ENCODE results near the gene AMN1.
"Not testable (repeated sequence)": the region's sequence is repeated elsewhere in the genome, so short reads cannot be mapped to it uniquely, and the experiment has no call there.

Gene AMN1

DNA sequence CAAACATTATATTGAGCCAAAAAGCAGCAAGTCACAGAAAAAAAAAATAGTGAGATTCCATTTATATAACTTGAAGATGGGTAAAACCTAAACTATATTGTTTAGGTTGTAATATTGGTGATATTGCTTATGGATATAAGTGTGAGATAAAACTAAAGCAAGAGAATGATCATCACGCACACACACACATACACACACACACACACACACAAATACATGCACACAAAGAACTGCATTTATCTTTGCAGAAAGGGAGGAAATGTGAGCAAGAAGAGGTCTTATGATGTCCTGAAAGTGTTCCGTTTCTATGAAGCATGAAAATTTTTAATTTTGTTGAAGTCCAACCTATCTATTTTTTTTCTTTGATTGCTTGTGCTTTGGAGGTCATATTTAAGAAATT is 16.4 kb upstream of the AMN1 start:
- TF ChIP-seq CTCF (IDR thresholded peaks at IDR 0.05; ENCODE audit: low read depth, low read length): no peak
- no peak overlapping the region for H3K4me3 ChIP-seq (ENCODE audit: low read depth, low read length)

GRCh38 chr12:31744363-31744762 is 15.5 kb upstream of the AMN1 start:
- not testable (repeated sequence) for H3K4me3 ChIP-seq (ENCODE audit: low read depth, low read length)

DNA sequence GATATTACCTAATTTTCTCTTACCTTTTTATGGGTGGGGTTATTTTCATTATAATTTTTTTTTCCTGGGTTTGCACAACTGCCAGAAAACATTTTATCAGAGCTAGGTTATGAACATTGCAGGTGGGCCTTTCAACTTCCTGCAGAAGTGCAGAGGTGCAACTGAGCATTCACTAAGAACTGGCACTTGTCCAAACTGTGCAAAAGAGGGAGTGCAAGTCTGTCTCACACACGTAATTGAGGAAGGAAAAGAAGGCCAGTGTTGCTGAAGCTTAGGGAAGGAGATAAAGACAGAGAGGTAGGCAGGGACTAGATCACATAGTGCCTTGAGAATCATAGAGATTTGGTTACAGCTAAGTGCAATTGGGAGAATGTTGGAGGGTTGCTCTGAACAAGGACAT is 14.1 kb upstream of the AMN1 start:
- TF ChIP-seq CTCF (IDR thresholded peaks at IDR 0.05; ENCODE audit: low read depth, low read length): no peak
- no peak overlapping the region for H3K4me3 ChIP-seq (ENCODE audit: low read depth, low read length)

DNA sequence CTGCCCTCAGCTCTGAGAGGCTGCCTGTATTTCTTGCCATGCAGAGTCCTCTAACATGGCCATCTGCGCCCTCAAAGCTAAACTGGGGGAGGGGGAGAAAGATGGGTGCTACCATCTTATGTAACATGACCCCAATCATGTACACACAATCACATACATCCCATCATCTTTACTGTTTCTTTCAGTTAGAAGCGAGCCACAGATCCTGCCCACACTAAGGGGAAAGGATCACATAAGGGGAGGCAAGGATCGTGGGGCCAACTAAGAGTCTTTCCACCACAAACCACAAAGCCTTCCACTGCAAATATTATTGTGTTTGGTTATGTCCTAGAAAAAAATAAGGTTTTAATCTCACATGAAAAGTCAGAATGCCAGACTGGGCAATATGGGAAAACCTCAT is 11.8 kb upstream of the AMN1 start:
- TF ChIP-seq CTCF (IDR thresholded peaks at IDR 0.05; ENCODE audit: low read depth, low read length): no peak

GRCh38 chr12:31737763-31738162 is 8.9 kb upstream of the AMN1 start:
- TF ChIP-seq CTCF (IDR thresholded peaks at IDR 0.05; ENCODE audit: low read depth, low read length): no peak
- no peak overlapping the region for H3K4me3 ChIP-seq (ENCODE audit: low read depth, low read length)

More for the DNA sequence above, 11.8 kb upstream of the AMN1 start:
- H3K4me3 ChIP-seq (ENCODE audit: low read depth, low read length): no peak overlapping the region

GRCh38 chr12:31737345-31737744 is 8.5 kb upstream of the AMN1 start:
- TF ChIP-seq CTCF (IDR thresholded peaks at IDR 0.05; ENCODE audit: low read depth, low read length): no peak
- H3K4me3 ChIP-seq (ENCODE audit: low read depth, low read length): no peak overlapping the region

DNA sequence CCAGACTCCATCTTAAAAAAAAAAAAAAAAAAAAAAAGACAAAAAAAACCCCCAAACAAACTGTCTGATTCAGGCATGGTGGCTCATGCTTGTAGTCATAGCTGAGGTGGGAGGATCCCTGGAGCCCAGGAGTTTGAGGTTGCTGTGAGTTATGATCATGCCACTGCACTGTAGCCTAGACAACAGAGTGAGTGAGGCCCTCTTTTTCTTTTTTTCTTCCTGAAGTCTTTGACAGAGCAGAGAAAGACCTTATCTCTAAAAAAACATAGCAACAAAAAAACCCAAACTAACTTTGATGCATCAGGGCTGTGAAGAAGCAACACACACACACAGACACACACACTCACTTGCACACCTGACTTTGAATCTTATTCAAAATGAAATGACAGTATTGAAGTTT is 7.7 kb upstream of the AMN1 start:
- no peak overlapping the region for H3K4me3 ChIP-seq (ENCODE audit: low read depth, low read length)
- no peak for TF ChIP-seq CTCF (IDR thresholded peaks at IDR 0.05; ENCODE audit: low read depth, low read length)

- H3K4me3 ChIP-seq (ENCODE audit: low read depth, low read length): not testable (repeated sequence)
Measured at GRCh38 chr12:31733549-31734432, 5.0 kb upstream of the AMN1 start.
